A673 (cell line): ENCODE results near the gene RABGGTA. TPM values are rescaled to one million over a fixed set of nuclear protein-coding genes. Genes with fewer than 3 reads are reported as not detected.
A peak's percentile ranks its signal among the peaks of the same experiment; 100 is the strongest.

Source experiments
- Bru-seq: library from RNA; stranded (reverse); fragments of 400-500 nt; gene quantifications from one replicate; lab custom pipeline; 2021; lab: Mats Ljungman, UMichigan
- BruChase-seq, 2 experiments: library from RNA; stranded (reverse); fragments of 400-500 nt; gene quantifications; one replicate each; lab custom pipeline; 2021; lab: Mats Ljungman, UMichigan
- BruUV-seq: library from RNA; stranded (reverse); fragments of 400-500 nt; replicated peaks from 2 replicates; lab custom pipeline; 2021; lab: Mats Ljungman, UMichigan
- CTCF ChIA-PET: fragments of 300-600 bp; sonication (Branson Sonifier 250); formaldehyde crosslinking; loops from one replicate; lab custom pipeline; 2022; ENCODE audit warnings: antibody characterized with exemption; lab: Charles Lee
- POLR2A ChIA-PET: fragments of 300-600 bp; sonication (Branson Sonifier 250); formaldehyde crosslinking; loops from one replicate; lab custom pipeline; 2022; ENCODE audit warnings: antibody characterized with exemption; ENCODE audit not compliant: low non-redundant PET; lab: Charles Lee
- DNase-seq: peaks from one replicate; pipeline ENCODE4 v3.0.0-alpha.2; 2015; ENCODE audit warnings: low spot score
- H3K27ac ChIP-seq: fragments of 200-600 bp; sonication (generic); 2 replicates; pipeline ENCODE4 v1.5.1; 2016; ENCODE audit warnings: mixed run types, low read depth, mild to moderate bottlenecking, mixed read lengths, antibody characterized with exemption, low read length; ENCODE audit not compliant: poor library complexity, severe bottlenecking
- H3K27me3 ChIP-seq: fragments of 200-600 bp; sonication (generic); replicated peaks from 2 replicates; pipeline ENCODE4 v1.6.1; 2017; ENCODE audit warnings: mixed run types, low read depth, mild to moderate bottlenecking, mixed read lengths, antibody characterized with exemption, low read length; ENCODE audit not compliant: insufficient read depth, poor library complexity
- H3K36me3 ChIP-seq: fragments of 200-600 bp; sonication (generic); 2 replicates; pipeline ENCODE4 v1.6.1; 2016; ENCODE audit warnings: mixed run types, mild to moderate bottlenecking, mixed read lengths, antibody characterized with exemption, low read length; ENCODE audit not compliant: insufficient read depth, poor library complexity, severe bottlenecking
- H3K4me1 ChIP-seq: fragments of 200-600 bp; sonication (generic); 2 replicates; pipeline ENCODE4 v1.6.1; 2017; ENCODE audit warnings: mixed run types, mild to moderate bottlenecking, mixed read lengths, antibody characterized with exemption, low read length; ENCODE audit not compliant: insufficient read depth, poor library complexity, severe bottlenecking
- H3K4me3 ChIP-seq: fragments of 200-600 bp; sonication (generic); 2 replicates; pipeline ENCODE4 v1.5.1; 2016; ENCODE audit warnings: low read depth, mixed run types, mild to moderate bottlenecking, mixed read lengths, low read length; ENCODE audit not compliant: poor library complexity, severe bottlenecking
- H3K9me3 ChIP-seq: fragments of 200-600 bp; sonication (generic); 2 replicates; pipeline ENCODE4 v1.6.1; 2016; ENCODE audit warnings: mixed run types, low read depth, mild to moderate bottlenecking, mixed read lengths, antibody characterized with exemption, low read length; ENCODE audit not compliant: poor library complexity, severe bottlenecking
- EZH2 ChIP-seq: fragments of 200-600 bp; sonication (generic); IDR thresholded peaks from 2 replicates; pipeline ENCODE4 v1.6.1; 2017; ENCODE audit warnings: borderline replicate concordance, low read depth, mild to moderate bottlenecking, mixed read lengths, antibody characterized with exemption, low read length; ENCODE audit not compliant: poor library complexity, severe bottlenecking
- intact Hi-C: fragments of 100-400 bp; cut with micrococcal nuclease; formaldehyde crosslinking; loops from one replicate; pipeline ENCODE4 v1.10.0; 2022; ENCODE audit not compliant: unreplicated experiment
- long read RNA-seq: library from polyadenylated mRNA; stranded (forward); transcript quantifications from one replicate; pipeline ENCODE4 v2.0.0, GENCODE V29; 2022
- total RNA-seq: library from RNA; stranded (reverse); gene quantifications from 2 replicates; pipeline ENCODE4 v1.2.3, GENCODE V29; 2021
- TF ChIP-seq, protein P1 (sequence below): fragments of 300-800, 200-600 bp; sonication (generic); conservative IDR thresholded peaks from 2 replicates; pipeline ENCODE4 v1.5.1; 2017; ENCODE audit warnings: low read depth, mild to moderate bottlenecking, antibody characterized with exemption, low read length, moderate library complexity, mixed read lengths

RABGGTA gene, protein sequence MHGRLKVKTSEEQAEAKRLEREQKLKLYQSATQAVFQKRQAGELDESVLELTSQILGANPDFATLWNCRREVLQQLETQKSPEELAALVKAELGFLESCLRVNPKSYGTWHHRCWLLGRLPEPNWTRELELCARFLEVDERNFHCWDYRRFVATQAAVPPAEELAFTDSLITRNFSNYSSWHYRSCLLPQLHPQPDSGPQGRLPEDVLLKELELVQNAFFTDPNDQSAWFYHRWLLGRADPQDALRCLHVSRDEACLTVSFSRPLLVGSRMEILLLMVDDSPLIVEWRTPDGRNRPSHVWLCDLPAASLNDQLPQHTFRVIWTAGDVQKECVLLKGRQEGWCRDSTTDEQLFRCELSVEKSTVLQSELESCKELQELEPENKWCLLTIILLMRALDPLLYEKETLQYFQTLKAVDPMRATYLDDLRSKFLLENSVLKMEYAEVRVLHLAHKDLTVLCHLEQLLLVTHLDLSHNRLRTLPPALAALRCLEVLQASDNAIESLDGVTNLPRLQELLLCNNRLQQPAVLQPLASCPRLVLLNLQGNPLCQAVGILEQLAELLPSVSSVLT
- 22.2 and 23.8 TPM in 2 replicates for total RNA-seq
- Bru-seq, nascent RNA, result percentile 48 among the genes with signal in this experiment
- BruChase-seq, experiment 1, labeled RNA remaining after a 2-hour chase, result percentile 45 among the genes with signal in this experiment
- percentile 60 among the genes with signal in this experiment for BruChase-seq, experiment 2, labeled RNA remaining after a 6-hour chase
- long read RNA-seq, transcript RABGGTA-202 (16 exons, 2,265 nt), result minor isoform, 17 of 45 reads
- long read RNA-seq, transcript RABGGTA-201 (17 exons, 2,088 nt), result major isoform, 18 of 45 reads
- long read RNA-seq, partial matches to known transcripts, result 0 of 45 reads
- long read RNA-seq, other reads (novel, unspliced or antisense), result 8 of 45 reads

DNA sequence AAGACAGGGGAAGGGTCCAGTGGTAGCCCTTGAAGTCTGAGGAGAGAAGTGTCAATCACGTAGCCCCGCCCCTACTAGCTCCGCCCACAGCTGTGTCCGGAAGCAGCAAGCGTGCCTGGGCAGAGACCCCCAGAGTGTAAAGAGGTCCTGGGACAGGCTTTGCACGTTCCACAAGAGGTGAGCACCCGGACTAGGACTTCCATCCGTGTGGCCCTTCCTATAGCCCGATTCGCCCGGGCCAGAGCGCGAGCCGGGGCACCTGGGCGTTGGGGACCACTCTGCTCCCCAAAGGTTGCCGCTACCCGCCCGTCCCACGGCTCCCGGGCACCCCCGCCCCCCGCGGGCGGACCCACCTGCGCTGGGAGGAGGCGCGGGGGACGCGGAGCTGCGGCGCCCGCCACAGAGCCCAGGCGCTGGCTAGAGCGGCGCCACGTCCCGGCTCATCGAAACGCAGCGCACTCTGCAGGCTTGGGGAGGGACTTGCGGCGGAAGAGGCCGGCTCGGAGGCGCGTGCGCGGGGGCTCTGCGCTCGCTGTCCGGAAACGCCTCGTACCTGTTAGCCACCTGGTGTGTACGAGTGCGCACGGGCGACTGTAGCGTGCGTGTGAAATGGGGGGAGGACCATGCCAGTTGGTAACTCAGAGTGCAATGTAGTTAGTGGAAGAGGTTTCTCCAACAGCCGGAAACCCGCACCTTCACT lies at the start of gene RABGGTA:
Gene RABGGTA (minus strand): TSS at position 464 of the 700 bp plus-strand sequence. CDS start 482 bp downstream, outside the sequence.
- H3K27me3 ChIP-seq, result no peaks in the 10 kb centered on the region
- BruUV-seq, result no TSS peak
- ChIA-PET CTCF (interaction anchor here (0.5 to 1.5 kb wide), 6 partner anchors 8 to 178 kb away, joined by 3 to 6 read pairs (median 4); partner anchors contain the start of genes CIDEB and TINF2), POLR2A (interaction anchor here (0.5 to 0.9 kb wide), 4 partner anchors 9 to 159 kb away, joined by 3 to 5 read pairs (median 3); partner anchors contain the start of genes DCAF11, KHNYN and NRL)
- H3K9me3 ChIP-seq, result no peaks in the 10 kb centered on the region
- DNase-seq, result peak; percentile 94
- peak within 1 kb of the TSS; percentile 84 for H3K4me3 ChIP-seq
- no peaks in the 10 kb centered on the region for H3K36me3 ChIP-seq
- intact Hi-C loops, result loop anchor here (2.0 kb wide), 1 partner anchor 28 kb away; the partner anchor contains the start of gene TINF2
- peak within 1 kb of the TSS; percentile 98 for H3K27ac ChIP-seq
- TF ChIP-seq, protein P1, sequence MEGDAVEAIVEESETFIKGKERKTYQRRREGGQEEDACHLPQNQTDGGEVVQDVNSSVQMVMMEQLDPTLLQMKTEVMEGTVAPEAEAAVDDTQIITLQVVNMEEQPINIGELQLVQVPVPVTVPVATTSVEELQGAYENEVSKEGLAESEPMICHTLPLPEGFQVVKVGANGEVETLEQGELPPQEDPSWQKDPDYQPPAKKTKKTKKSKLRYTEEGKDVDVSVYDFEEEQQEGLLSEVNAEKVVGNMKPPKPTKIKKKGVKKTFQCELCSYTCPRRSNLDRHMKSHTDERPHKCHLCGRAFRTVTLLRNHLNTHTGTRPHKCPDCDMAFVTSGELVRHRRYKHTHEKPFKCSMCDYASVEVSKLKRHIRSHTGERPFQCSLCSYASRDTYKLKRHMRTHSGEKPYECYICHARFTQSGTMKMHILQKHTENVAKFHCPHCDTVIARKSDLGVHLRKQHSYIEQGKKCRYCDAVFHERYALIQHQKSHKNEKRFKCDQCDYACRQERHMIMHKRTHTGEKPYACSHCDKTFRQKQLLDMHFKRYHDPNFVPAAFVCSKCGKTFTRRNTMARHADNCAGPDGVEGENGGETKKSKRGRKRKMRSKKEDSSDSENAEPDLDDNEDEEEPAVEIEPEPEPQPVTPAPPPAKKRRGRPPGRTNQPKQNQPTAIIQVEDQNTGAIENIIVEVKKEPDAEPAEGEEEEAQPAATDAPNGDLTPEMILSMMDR, result peak; percentile 77
- no peak for TF ChIP-seq EZH2
- peaks cover 4% of the 10 kb centered on the region for H3K4me1 ChIP-seq

DNA sequence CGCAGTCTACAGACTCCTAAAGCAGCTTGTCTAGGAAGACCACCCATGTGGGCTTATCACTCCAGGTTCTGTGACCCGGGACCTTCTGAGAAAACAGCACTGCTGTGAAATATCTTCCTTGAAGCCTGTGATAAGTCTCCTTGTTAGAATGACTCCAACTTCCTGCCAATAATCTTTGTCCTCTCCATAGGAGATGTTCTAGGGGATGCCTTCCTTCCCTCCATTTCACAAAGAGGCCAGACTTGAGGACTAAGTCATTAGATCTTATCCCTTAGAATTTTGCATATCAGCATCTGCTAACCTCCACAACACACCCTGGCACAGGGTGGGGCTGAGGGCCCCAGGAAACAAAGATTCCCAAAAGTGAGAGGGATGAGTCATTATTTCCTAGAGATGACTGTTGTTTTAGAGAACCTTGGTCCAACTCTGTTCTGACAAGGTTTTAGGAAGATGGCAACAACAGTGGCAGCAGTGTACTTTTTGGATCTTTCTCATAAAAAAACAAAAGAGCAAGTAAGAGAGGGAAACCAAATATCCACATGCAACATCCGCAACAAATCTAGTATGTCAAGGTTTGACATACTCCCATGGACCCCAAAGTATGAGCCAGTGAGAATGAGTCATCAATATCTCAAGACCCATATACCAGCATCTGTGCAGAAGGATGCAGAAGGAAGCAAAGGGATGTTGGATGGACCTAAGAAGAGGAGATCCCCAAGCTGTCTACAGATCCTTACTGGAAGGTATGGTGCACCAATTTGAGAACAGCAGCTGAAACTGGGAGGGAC lies 45.9 kb upstream of the RABGGTA start:
- intact Hi-C loops, result no loop called here
- H3K9me3 ChIP-seq, result no peaks in the 10 kb centered on the region
- no peak overlapping the region for H3K27ac ChIP-seq
- no peaks in the 10 kb centered on the region for H3K4me1 ChIP-seq
- no peaks in the 10 kb centered on the region for H3K27me3 ChIP-seq
- CTCF ChIA-PET, result interaction anchor here (0.9 kb wide), 1 partner anchor 17 kb away, joined by 3 read pairs; the partner anchor contains the start of gene NOP9
- TF ChIP-seq EZH2, result no peak
- TF ChIP-seq, protein P1, result no peak
- POLR2A ChIA-PET, result no interaction called here
- no peak for DNase-seq
- H3K4me3 ChIP-seq, result no peak overlapping the region
- no TSS peak for BruUV-seq
- H3K36me3 ChIP-seq, result no peaks in the 10 kb centered on the region
